GM12873 (cell line): ENCODE results near the gene ARHGAP30.
A peak's percentile ranks its signal among the peaks of the same experiment; 100 is the strongest.

Experiments used
- CTCF ChIP-seq: IDR thresholded peaks from 2 replicates; pipeline ENCODE4 v1.5.1; 2012; ENCODE audit warnings: low read depth, mild to moderate bottlenecking, moderate library complexity, low read length, control low read depth; ENCODE audit not compliant: insufficient read depth; ENCODE audit errors: missing control alignments

ARHGAP30 gene

GRCh38 chr1:161061419-161061818 is 8.3 kb downstream of the ARHGAP30 start:
- TF ChIP-seq CTCF, result no peak

- TF ChIP-seq CTCF, result no peak
Observed at GRCh38 chr1:161059293-161059692, 10.4 kb downstream of the ARHGAP30 start.

- TF ChIP-seq CTCF, result peak; percentile 12
Observed at GRCh38 chr1:161054805-161055204, 14.9 kb downstream of the ARHGAP30 start.

- no peak for TF ChIP-seq CTCF
Observed at GRCh38 chr1:161054232-161054631, 15.5 kb downstream of the ARHGAP30 start.

- no peak for TF ChIP-seq CTCF
Observed at GRCh38 chr1:161052899-161053298, 16.8 kb downstream of the ARHGAP30 start.

- TF ChIP-seq CTCF, result no peak
Observed at GRCh38 chr1:161051219-161051618, 18.5 kb downstream of the ARHGAP30 start.

GRCh38 chr1:161048949-161049722 is 20.6 kb downstream of the ARHGAP30 start:
- no peak for TF ChIP-seq CTCF
